Kasumi-1 (cell line): Measurements from ENCODE around the gene HLA-DOB.

Source experiments
- DNase-seq, 2 experiments: peaks; one replicate each; lab custom pipeline; 2025; lab: John Stamatoyannopoulos, UW

Gene HLA-DOB

GRCh38 chr6:32843331-32843978 lies 26.7 kb upstream of the HLA-DOB start:
- DNase-seq = no peak

GRCh38 chr6:32842690-32843089 lies 25.9 kb upstream of the HLA-DOB start:
- no peak for DNase-seq

GRCh38 chr6:32842021-32842650 lies 25.3 kb upstream of the HLA-DOB start:
- DNase-seq = no peak

- no peak for DNase-seq
Observed at GRCh38 chr6:32840604-32841246, 23.9 kb upstream of the HLA-DOB start.

- DNase-seq = no peak
Observed at GRCh38 chr6:32839356-32839755, 22.6 kb upstream of the HLA-DOB start.

- peak; percentile 86 to 88 for DNase-seq
Observed at GRCh38 chr6:32838114-32838958, 21.5 kb upstream of the HLA-DOB start, which contains the start of gene TAP2. TSS of gene TAP2 (minus strand) at chr6:32838739. CDS start at chr6:32838233, 506 bp downstream.

- DNase-seq = no peak
Observed at GRCh38 chr6:32837651-32838113, 20.9 kb upstream of the HLA-DOB start.

- no peak for DNase-seq
Observed at GRCh38 chr6:32836873-32837272, 20.1 kb upstream of the HLA-DOB start.

GRCh38 chr6:32835167-32835893 lies 18.5 kb upstream of the HLA-DOB start:
- DNase-seq = no peak

- DNase-seq = no peak
Observed at GRCh38 chr6:32833664-32834063, 16.9 kb upstream of the HLA-DOB start.

- no peak for DNase-seq
Observed at GRCh38 chr6:32832535-32832934, 15.7 kb upstream of the HLA-DOB start.

- DNase-seq = no peak
Observed at GRCh38 chr6:32830936-32831335, 14.1 kb upstream of the HLA-DOB start.

- no peak for DNase-seq
Observed at GRCh38 chr6:32830017-32830416, 13.2 kb upstream of the HLA-DOB start.

- DNase-seq = no peak
Observed at GRCh38 chr6:32829495-32829894, 12.7 kb upstream of the HLA-DOB start.

GRCh38 chr6:32827025-32827424 lies 10.2 kb upstream of the HLA-DOB start:
- DNase-seq = no peak

GRCh38 chr6:32825966-32826365 lies 9.2 kb upstream of the HLA-DOB start:
- peak in 1 of 2 experiments; percentile 7 for DNase-seq

GRCh38 chr6:32819729-32820128 lies 2.9 kb upstream of the HLA-DOB start:
- no peak for DNase-seq

- no peak for DNase-seq
Observed at GRCh38 chr6:32818867-32819266, 2.1 kb upstream of the HLA-DOB start.

- no peak for DNase-seq
Observed at GRCh38 chr6:32815996-32816395, 806 bp downstream of the HLA-DOB start.

- DNase-seq = no peak
Observed at GRCh38 chr6:32815115-32815514, 1.7 kb downstream of the HLA-DOB start.

GRCh38 chr6:32814145-32814544 lies 2.7 kb downstream of the HLA-DOB start:
- no peak for DNase-seq

GRCh38 chr6:32809171-32809570 lies 7.6 kb downstream of the HLA-DOB start:
- DNase-seq = no peak
